Activated CD8-positive, alpha-beta memory T cell treated with anti-CD3 and anti-CD28 coated beads for 4 hours (primary cell): ENCODE results near the gene CD248.
A peak's percentile ranks its signal among the peaks of the same experiment; 100 is the strongest.
"Not testable (repeated sequence)": the region's sequence is repeated elsewhere in the genome, so short reads cannot be mapped to it uniquely, and the experiment has no call there.

Source experiments
- DNase-seq, 2 donors: peaks; one replicate each; pipeline ENCODE4 v3.0.0-alpha.2; 2020; ENCODE audit warnings: low read depth in 2 of 2

Gene CD248

DNA sequence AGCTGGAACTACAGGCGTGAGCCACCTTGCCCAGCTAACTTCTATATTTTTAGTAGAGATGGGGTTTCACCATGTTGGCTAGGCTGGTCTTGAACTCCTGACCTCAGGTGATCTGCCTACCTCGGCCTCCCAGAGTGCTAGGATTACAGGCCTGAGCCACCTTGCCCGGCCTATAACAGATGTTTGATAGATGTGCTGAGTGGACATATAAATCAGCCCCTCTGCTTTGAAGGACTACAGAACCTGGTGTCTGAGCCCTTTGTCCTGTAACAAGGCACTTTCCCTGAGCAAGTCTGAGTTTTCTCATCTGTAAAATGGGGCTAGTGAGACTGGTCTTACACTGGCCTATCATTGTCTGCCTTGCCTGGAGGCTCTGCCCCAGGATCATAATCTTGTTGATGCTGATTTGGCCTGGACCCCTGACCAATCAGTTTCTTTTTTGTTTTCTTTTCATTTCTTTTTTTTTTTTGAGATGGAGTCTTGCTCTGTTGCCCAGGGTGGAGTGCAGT, 12.4 kb upstream of the CD248 start:
- no peak for DNase-seq

DNA sequence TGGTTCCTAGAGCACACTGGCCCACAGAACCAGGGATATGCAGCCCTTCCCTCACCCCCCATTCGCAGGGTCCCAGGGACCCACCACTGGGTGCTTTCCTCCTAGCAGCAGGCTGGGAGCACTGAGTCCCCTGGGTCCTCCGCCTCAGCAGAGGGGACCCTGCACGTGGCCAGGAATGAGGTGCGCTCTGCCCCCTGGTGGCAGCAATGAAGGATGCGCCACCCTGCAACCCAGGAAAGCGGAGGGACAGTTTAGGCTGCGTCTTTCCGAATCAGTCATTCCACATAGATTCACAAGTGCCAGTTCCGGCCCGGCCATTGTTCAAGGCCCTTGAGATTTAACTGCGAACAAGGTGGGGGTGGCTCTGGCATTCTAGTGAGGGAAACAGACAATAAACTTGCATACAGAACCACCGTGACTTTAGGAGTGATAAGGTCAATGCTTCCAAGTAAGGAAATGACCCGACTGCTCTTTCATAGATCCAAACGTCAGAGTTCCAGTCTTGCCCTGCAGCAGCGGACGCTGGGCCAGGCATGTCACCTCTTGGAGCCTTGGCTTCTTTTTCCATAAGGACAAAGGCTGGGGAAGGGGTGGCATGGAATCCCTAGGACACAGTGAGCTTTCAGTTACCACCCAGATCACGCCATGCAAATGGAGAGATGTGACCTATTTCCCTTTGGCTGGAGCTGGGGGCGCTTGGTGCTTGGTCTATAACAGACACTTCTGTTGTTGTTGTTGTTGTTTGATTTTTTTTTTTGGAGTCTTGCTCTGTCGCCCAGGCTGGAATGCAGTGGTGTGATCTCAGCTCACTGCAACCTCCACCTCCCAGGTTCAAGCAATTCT, 11.7 kb upstream of the CD248 start:
- peak in 1 of 2 donors; percentile 63 for DNase-seq

GRCh38 chr11:66328031-66328301, 11.1 kb upstream of the CD248 start:
- no peak for DNase-seq

DNA sequence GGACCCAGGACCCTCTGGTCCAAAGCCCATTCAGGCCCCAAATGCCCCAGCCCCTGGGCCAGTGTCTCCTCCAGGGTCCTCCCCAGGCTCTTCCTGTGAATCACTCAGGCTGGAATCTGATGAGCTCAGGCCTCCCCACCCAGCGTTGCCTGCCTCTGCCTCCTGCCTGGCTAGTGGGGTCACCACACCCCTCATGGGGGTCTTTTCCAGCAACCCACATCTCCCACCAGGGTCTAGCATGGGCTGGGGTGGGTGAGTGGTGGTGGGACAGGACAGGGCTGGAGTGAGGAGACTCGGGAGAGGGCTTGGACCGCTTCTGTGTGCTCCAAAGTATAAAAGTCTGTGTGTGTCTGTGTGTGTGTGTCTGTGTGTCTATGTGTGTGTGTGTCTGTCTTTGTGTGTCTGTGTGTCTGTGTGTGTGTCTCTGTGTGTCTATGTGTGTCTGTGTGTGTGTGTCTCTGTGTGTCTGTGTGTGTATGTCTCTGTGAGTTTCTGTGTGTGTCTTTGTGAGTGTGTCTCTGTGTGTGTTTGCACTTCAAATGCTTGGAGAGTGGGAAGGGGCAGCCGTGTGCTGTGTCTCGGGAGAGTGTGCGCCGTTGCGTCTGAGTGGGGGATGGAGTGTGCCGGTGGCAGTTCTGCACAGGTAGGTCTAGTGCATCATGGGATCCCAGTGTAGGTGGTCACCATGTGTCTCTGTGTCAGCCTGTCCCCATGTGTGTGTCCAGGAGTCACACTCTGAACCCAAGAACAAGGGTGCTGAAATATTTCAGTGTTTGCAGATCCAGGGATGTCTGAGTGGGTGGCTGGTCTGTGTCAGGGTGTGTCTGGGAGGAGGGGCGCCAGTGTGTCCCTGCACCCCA, 10.6 kb upstream of the CD248 start:
- no peak for DNase-seq

- DNase-seq: no peak
These were observed 9.6 kb upstream of the CD248 start for GRCh38 chr11:66326261-66327111.

DNA sequence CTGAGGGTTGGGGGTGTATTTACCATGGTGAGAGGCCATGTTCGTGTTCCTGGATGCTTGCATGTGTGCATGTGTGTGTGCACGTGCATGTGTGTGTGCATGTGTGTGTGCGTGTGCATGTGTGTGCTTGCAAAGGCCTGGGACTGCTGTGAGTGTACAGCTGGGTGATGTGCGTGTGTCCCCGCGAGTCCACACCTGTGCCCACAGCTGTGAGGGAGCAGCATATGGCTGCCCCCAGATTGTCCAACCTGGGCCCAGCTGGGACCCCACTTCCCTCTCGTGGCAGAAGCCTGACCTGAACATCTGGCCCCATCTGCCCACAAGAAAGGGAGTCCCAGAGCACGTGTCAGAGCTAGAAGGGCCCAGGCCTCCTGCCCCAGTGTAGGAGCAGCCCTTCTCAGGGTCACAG, 8.4 kb upstream of the CD248 start:
- DNase-seq: no peak

GRCh38 chr11:66324664-66325063, 7.8 kb upstream of the CD248 start:
- DNase-seq: no peak

DNA sequence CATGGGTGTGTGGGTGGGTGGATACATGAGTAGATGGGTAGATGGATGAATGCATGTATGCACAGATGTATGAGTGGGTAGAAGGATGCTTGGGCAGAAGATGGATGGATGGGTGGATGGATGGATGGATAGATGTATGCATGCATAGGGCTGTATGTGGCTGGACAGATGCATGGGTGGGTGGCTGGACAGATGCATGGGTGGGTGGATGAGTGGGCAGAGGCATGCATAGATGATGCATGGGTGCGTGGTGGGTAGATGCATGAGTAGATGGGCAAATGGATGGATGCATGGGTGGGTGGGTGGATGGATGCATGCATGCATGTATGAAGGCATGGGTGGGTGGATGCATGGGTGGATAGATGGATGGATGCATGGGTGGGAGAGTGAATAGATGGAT, 6.8 kb upstream of the CD248 start:
- DNase-seq: no peak

DNA sequence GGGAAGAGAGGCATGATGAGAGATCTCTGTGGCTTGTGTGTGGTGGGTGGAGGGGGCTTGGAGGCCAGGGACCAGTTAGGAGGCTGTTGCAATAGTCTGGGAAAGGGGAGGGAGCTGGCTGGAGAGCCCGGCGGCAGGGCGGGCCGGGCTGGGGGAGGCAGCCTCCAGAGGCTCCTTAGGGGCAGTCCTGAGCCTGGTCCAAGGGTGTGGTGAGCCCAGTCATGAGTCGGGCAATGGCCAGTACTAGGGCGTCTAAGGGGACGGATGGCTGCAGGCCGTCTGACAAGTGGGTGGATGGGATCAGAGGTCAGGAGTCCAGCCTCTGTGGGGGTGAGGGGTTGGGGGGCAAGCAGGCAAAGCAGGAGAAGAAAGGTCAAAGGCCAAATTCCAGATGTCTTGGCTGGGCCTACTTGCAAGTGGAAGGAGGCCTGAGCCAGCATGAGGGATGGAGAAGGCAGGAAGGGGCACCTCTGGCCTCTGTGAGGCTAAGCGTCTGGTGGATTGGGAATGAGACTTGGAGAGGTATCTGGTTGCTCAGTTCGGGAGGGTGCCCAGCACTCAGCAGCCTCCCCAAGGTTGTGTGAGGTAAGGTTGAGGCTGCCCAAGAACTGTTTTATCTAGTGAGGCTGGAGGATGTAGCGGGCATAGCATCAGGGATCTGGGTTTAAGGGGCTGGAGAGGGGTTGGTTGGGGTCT, 6.0 kb upstream of the CD248 start:
- DNase-seq: no peak

DNA sequence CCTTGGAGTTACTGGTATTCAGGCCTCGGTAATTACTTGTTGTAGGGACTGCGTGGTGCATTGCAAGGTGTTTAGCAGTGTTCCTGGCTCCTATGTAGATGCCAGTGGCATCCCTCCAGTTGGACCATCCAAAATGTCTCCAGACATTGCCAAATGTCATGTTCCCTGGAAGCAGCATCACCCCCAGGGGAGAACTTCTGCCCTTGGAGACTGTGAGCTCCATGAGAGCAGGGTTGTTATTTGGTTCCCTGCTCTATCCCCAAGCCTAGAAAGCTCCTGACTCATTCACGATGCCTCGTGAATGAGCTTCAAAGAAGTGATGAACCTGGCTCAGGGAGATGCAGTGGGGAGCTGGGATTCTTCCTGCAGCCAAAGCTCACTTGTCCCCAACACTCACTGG, 4.8 kb upstream of the CD248 start:
- DNase-seq: no peak

GRCh38 chr11:66320748-66321147, 3.9 kb upstream of the CD248 start:
- not testable (repeated sequence) for DNase-seq

- DNase-seq: not testable (repeated sequence)
These were observed 3.4 kb upstream of the CD248 start for GRCh38 chr11:66320289-66320688.

GRCh38 chr11:66318600-66318970, 1.7 kb upstream of the CD248 start:
- no peak for DNase-seq

- DNase-seq: peak in 1 of 2 donors; percentile 37
These were observed 1.1 kb upstream of the CD248 start for GRCh38 chr11:66317723-66318599.

DNA sequence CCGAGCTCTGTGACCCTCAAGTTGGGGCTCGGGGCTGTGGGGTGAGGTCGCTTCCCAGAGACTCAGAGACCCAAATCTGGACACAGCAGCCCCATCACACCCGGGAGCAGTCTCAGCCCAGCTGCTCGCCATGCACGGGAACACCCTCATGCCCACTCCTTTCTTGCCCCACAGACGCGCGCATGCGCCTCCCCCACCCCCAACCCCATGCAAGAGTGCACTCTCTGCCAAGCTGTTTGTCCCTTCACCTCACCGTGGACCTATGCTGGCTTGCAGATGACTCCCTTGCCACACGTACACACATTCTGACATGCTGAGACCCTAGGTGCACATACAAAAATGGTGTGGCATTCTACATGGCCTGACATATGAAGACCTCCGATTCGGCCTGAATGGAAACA, 478 bp upstream of the CD248 start:
- no peak for DNase-seq

GRCh38 chr11:66315921-66316811, 678 bp downstream of the CD248 start:
- DNase-seq: no peak

- no peak for DNase-seq
These were observed 1.4 kb downstream of the CD248 start for GRCh38 chr11:66315498-66315885.

DNA sequence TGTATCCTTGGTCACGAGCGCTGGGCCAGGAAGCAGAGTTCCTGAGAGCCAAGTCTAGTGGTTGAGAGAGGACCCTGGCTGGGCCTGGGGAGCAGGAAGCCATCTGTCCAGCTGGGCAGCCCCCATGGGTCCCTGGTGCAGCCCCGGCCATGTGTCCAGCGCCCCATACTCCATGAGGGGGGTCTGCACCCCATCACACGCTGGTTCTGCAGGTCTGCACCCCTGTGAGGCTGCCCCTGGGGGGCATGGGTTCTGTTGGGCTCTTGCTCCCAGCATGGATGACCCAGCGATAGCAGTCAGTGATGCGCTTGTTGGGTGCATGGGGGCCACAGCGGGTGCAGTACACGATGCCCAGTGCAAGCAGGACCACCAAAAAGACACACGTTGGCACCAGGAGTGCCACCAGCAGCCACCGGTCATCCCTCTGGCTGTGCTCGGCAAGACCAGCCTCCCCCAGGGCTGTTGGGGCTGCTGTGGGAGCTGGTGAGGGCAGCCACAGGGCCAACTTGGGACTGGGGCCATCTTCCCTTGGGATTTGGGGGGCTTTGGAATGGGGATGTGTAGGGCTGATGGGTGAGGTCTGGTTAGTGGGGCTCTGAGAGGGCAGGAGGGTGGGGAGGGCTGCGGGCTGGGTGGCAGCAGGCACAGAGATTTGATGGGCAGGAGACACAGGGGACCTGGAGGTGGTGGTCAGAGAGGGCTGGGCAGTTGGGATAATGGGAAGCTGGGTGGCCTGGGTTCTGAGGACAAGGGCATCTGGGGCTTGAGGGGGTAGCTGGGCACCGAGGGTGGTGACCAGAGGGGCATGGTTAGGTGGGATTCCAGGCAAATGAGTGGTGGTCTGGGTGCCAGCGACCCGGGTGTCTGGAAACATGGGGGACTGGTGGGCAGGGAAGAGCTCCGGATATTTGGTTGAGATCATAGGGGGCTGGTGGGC, 2.0 kb downstream of the CD248 start:
- DNase-seq: no peak

DNA sequence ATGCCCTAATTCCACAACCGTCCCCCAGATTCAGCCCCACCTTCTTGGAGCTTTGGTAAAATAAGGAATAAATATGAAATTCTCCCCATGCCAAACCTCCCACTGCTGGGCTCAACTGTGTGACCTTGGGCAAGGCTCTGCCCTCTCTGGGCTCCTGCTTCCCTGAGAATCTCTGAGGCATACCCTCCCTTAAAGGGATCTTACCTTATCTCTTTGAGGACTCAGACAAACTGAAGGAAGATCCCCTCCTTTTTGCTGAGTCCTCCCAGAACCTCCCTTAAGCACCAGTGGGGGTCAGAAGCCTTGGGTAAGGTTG, 2.7 kb downstream of the CD248 start:
- DNase-seq: no peak
